Osteocyte (in vitro differentiated cells): ENCODE measurements around the gene GSE1. TPM values are rescaled to one million over a fixed set of nuclear protein-coding genes. Genes with fewer than 3 reads are reported as not detected.

ENCODE experiments used
- DNase-seq: peaks from one replicate; pipeline ENCODE4 v3.0.0; 2021; ENCODE audit warnings: mixed read lengths; ENCODE audit not compliant: unreplicated experiment; ENCODE audit errors: extremely low spot score
- H3K27ac Mint-ChIP-seq: one replicate; pipeline ENCODE4 v1.8.0; 2021; ENCODE audit warnings: mild to moderate bottlenecking, mixed read lengths; ENCODE audit not compliant: unreplicated experiment
- H3K27me3 Mint-ChIP-seq: one replicate; pipeline ENCODE4 v1.8.0; 2021; ENCODE audit warnings: mixed read lengths; ENCODE audit not compliant: unreplicated experiment
- H3K36me3 Mint-ChIP-seq: one replicate; pipeline ENCODE4 v1.8.0; 2021; ENCODE audit warnings: mixed read lengths; ENCODE audit not compliant: unreplicated experiment
- H3K4me1 Mint-ChIP-seq: one replicate; pipeline ENCODE4 v1.8.0; 2021; ENCODE audit warnings: mixed read lengths; ENCODE audit not compliant: unreplicated experiment
- H3K4me3 Mint-ChIP-seq: one replicate; pipeline ENCODE4 v1.8.0; 2021; ENCODE audit warnings: mild to moderate bottlenecking, moderate library complexity, mixed read lengths; ENCODE audit not compliant: unreplicated experiment
- H3K9me3 Mint-ChIP-seq: one replicate; pipeline ENCODE4 v1.8.0; 2021; ENCODE audit warnings: mixed read lengths; ENCODE audit not compliant: unreplicated experiment
- CTCF ChIP-seq: fragments of 200-600 bp; sonication (generic); IDR thresholded peaks from 2 replicates; pipeline ENCODE4 v1.5.0; 2021; ENCODE audit warnings: antibody characterized with exemption, mild to moderate bottlenecking, moderate library complexity
- total RNA-seq: library from RNA; stranded (reverse); gene quantifications from 2 replicates; pipeline ENCODE4 v1.2.1, GENCODE V29; 2021

Gene GSE1
- total RNA-seq, 1 donor from 2014 or later: 64.1 TPM

- Mint-ChIP-seq H3K4me3 (peak overlapping the region; percentile 63), H3K27me3 (no peaks in the 10 kb centered on the region), H3K36me3 (no peaks in the 10 kb centered on the region), H3K4me1 (peaks cover 45% of the 10 kb centered on the region), H3K9me3 (no peaks in the 10 kb centered on the region), H3K27ac (peak overlapping the region; percentile 82)
- peak; percentile 99 for TF ChIP-seq CTCF
- DNase-seq: peak; percentile 95
Measured at GRCh38 chr16:85610446-85611193, 2.5 kb upstream of the GSE1 start.

GRCh38 chr16:85611194-85611443, 2.0 kb upstream of the GSE1 start:
- Mint-ChIP-seq H3K4me1 (peaks cover 45% of the 10 kb centered on the region), H3K4me3 (peak overlapping the region; percentile 63), H3K27me3 (no peaks in the 10 kb centered on the region), H3K36me3 (no peaks in the 10 kb centered on the region), H3K27ac (peak overlapping the region; percentile 82), H3K9me3 (no peaks in the 10 kb centered on the region)
- DNase-seq: no peak
- no peak for TF ChIP-seq CTCF

- H3K4me3 Mint-ChIP-seq: peak overlapping the region; percentile 65
- peak overlapping the region; percentile 50 for H3K27ac Mint-ChIP-seq
- no peaks in the 10 kb centered on the region for H3K27me3 Mint-ChIP-seq
- H3K4me1 Mint-ChIP-seq: peaks cover 45% of the 10 kb centered on the region
- H3K36me3 Mint-ChIP-seq: no peaks in the 10 kb centered on the region
- H3K9me3 Mint-ChIP-seq: no peaks in the 10 kb centered on the region
- no peak for TF ChIP-seq CTCF
- DNase-seq: peak; percentile 93
Measured at GRCh38 chr16:85611444-85612190, 1.5 kb upstream of the GSE1 start.

- H3K9me3 Mint-ChIP-seq: no peaks in the 10 kb centered on the region
- TF ChIP-seq CTCF: no peak
- peak overlapping the region; percentile 52 for H3K27ac Mint-ChIP-seq
- no peaks in the 10 kb centered on the region for H3K27me3 Mint-ChIP-seq
- H3K4me1 Mint-ChIP-seq: peaks cover 44% of the 10 kb centered on the region
- H3K4me3 Mint-ChIP-seq: peak overlapping the region; percentile 61
- H3K36me3 Mint-ChIP-seq: peaks cover 2% of the 10 kb centered on the region
- no peak for DNase-seq
Measured at GRCh38 chr16:85612191-85612800, 826 bp upstream of the GSE1 start.
